ENCODE data around the gene GCNT1.

DNA sequence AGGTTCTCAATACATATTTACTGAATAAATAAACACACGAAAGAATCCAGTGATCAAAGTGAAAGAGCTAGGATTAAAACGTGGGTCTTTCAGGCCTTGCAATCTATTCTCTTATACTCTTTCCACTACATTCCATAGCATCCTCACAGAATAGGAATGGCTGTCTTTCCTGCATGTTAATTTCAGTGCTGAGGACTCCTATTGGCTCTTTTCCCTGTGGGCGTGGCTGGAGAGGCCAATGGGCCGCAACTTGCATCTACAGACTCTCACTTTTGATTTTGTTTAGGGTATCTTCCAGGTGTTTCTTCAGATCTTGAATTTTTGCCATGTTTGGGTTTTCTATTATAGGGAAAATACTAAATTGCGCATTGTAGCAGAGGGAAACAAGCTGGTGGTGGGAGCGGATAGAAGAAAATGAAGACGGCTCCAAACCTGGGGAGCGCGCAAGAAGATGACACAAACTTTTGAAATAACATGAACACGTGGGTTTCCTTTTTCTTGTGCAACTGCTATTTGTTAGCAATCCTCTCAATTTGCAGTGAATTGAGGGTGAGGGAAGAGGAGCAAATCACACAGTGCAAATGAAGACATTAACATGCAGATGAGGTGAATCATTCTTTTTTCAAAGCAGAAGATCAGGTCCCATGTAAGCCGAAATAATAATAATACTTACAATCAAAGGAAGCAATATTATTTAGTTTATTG is 93.9 kb downstream of the GCNT1 start:
- TF ChIP-seq CDX4 (CRISPR knock-in tag; IDR thresholded peaks at IDR 0.05; ENCODE audit: borderline replicate concordance) (no peak), CTCF (IDR thresholded peaks at IDR 0.05) (no peak), FOXK1 (CRISPR knock-in tag; IDR thresholded peaks at IDR 0.05) (no peak), USF2 (CRISPR knock-in tag; IDR thresholded peaks at IDR 0.05) (no peak)
- TF ChIP-seq, protein P1, sequence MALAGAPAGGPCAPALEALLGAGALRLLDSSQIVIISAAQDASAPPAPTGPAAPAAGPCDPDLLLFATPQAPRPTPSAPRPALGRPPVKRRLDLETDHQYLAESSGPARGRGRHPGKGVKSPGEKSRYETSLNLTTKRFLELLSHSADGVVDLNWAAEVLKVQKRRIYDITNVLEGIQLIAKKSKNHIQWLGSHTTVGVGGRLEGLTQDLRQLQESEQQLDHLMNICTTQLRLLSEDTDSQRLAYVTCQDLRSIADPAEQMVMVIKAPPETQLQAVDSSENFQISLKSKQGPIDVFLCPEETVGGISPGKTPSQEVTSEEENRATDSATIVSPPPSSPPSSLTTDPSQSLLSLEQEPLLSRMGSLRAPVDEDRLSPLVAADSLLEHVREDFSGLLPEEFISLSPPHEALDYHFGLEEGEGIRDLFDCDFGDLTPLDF (CRISPR knock-in tag; IDR thresholded peaks at IDR 0.05), result no peak

Data from WTC11 (cell line).